Transverse colon (tissue), 4 donors: ENCODE results near the gene CDKN2B-AS1. TPM values are rescaled to one million over a fixed set of nuclear protein-coding genes. Genes with fewer than 3 reads are reported as not detected.

ENCODE experiments used
- DNase-seq: peaks from one replicate; pipeline ENCODE4 v3.0.0-alpha.2; 2019
- H3K27ac ChIP-seq, 4 donors: fragments of 200-600 bp; sonication (generic); 2 replicates each; pipeline ENCODE4 v1.5.1; 2016 to 2018; ENCODE audit warnings: inconsistent platforms in 4 of 4
- H3K27me3 ChIP-seq: fragments of 200-600 bp; sonication (generic); 2 replicates; pipeline ENCODE4 v1.5.1; 2017; ENCODE audit warnings: inconsistent platforms
- H3K36me3 ChIP-seq, 4 donors: fragments of 200-600 bp; sonication (generic); 2 replicates each; pipeline ENCODE4 v1.5.1; 2017 to 2019; ENCODE audit warnings: inconsistent platforms in 4 of 4
- H3K4me1 ChIP-seq, 4 donors: fragments of 200-600 bp; sonication (generic); 2 replicates each; pipeline ENCODE4 v1.5.1; 2017 to 2020; ENCODE audit warnings: inconsistent platforms in 4 of 4
- H3K4me3 ChIP-seq, 4 donors: fragments of 200-600 bp; sonication (generic); 1 replicate in 1 of 4; 2 replicates in 3 of 4; pipeline versions ENCODE4 v1.5.1 to v1.6.1; 2017 to 2019; ENCODE audit warnings: inconsistent platforms in 4 of 4
- H3K9me3 ChIP-seq, 2 donors: fragments of 200-600 bp; sonication (generic); 2 replicates each; pipeline ENCODE4 v1.5.1; 2017 to 2019; ENCODE audit warnings: inconsistent platforms in 2 of 2
- EP300 ChIP-seq: sonication (generic); formaldehyde crosslinking; IDR thresholded peaks from one replicate; pipeline ENCODE4 v1.6.1; 2017; ENCODE audit warnings: antibody characterized with exemption, low read depth
- POLR2A ChIP-seq: fragments of 450-650 bp; IDR thresholded peaks from one replicate; pipeline ENCODE4 v1.6.1; 2016; ENCODE audit warnings: antibody characterized with exemption, mild to moderate bottlenecking, moderate library complexity
- POLR2AphosphoS5 ChIP-seq, 3 donors: sonication (generic); formaldehyde crosslinking; IDR thresholded peaks; one replicate each; pipeline ENCODE4 v1.6.1; 2016; ENCODE audit warnings: antibody characterized with exemption in 3 of 3
- WGBS, 2 donors: methylation state at CpG; one replicate each; pipeline ENCODE4 v1.1.5; 2018; ENCODE audit warnings: low coverage in 1 of 2; 5-methylcytosine and 5-hydroxymethylcytosine counted together
- in situ Hi-C, 4 donors: fragments of 200-750 bp; cut with MboI; loops; one replicate each; pipeline versions ENCODE4 v1.15.0 to v1.15.1; 2017; ENCODE audit warnings: low sequenced_read_pairs in 3 of 4, low pct_ligation_motif_present in 1 of 4, low pct_unique_long_range_greater_than_20kb in 1 of 4
- intact Hi-C: fragments of 100-400 bp; cut with DNase I; formaldehyde crosslinking; loops from one replicate; pipeline ENCODE4 v1.15.1; 2023; ENCODE audit warnings: low total_unique reads
- total RNA-seq, 4 donors: library from RNA; depleted of rRNA; stranded (reverse); fragments of >200 nt; gene quantifications; one replicate each; pipeline ENCODE4 v1.1.0, GENCODE V29; 2016
- TF ChIP-seq, protein P1 (sequence below), 5 experiments: fragments of 200-600 bp in 3 of 5; fragments of 450-650 bp in 2 of 5; sonication (generic) in 3 of 5; IDR thresholded peaks; 1 replicate in 2 of 5; 2 replicates in 3 of 5; pipeline ENCODE4 v1.5.1; 2016 to 2017; ENCODE audit warnings: antibody characterized with exemption in 5 of 5, inconsistent platforms in 3 of 5, mild to moderate bottlenecking in 2 of 5, moderate library complexity in 1 of 5

CDKN2B-AS1 gene
- total RNA-seq, 4 donors from 2014 or later = 1.00 to 152 (median 46.0) TPM

GRCh38 chr9:22131817-22132216, 137.2 kb downstream of the CDKN2B-AS1 start:
- TF ChIP-seq, protein P1, sequence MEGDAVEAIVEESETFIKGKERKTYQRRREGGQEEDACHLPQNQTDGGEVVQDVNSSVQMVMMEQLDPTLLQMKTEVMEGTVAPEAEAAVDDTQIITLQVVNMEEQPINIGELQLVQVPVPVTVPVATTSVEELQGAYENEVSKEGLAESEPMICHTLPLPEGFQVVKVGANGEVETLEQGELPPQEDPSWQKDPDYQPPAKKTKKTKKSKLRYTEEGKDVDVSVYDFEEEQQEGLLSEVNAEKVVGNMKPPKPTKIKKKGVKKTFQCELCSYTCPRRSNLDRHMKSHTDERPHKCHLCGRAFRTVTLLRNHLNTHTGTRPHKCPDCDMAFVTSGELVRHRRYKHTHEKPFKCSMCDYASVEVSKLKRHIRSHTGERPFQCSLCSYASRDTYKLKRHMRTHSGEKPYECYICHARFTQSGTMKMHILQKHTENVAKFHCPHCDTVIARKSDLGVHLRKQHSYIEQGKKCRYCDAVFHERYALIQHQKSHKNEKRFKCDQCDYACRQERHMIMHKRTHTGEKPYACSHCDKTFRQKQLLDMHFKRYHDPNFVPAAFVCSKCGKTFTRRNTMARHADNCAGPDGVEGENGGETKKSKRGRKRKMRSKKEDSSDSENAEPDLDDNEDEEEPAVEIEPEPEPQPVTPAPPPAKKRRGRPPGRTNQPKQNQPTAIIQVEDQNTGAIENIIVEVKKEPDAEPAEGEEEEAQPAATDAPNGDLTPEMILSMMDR (IDR thresholded peaks at IDR 0.05) = no peak
- no peak for TF ChIP-seq POLR2A
- no peak for TF ChIP-seq EP300
- no peak for TF ChIP-seq POLR2AphosphoS5 (IDR thresholded peaks at IDR 0.05)
- Histone ChIP-seq H3K9me3 (no peaks in the 10 kb centered on the region), H3K4me1 (peaks cover 0 to 9% (median 7%) of the 10 kb centered on the region in 4 donors), H3K36me3 (no peaks in the 10 kb centered on the region), H3K27me3 (no peaks in the 10 kb centered on the region), H3K4me3 (no peak overlapping the region), H3K27ac (no peak overlapping the region)
- intact Hi-C loops (no loop called here), in situ Hi-C loops (loop anchor here in 1 of 4 donors (25.0 kb wide), 1 partner anchor 320 kb away; the partner anchor contains the start of gene MTAP)
- no peak for DNase-seq

GRCh38 chr9:22134390-22134789, 139.8 kb downstream of the CDKN2B-AS1 start:
- intact Hi-C loops = no loop called here
- Histone ChIP-seq H3K27me3 (no peaks in the 10 kb centered on the region), H3K4me3 (no peak overlapping the region), H3K9me3 (no peaks in the 10 kb centered on the region), H3K36me3 (no peaks in the 10 kb centered on the region), H3K27ac (no peak overlapping the region), H3K4me1 (peaks cover 0 to 4% (median 2%) of the 10 kb centered on the region in 4 donors)
- WGBS, 2 donors = 80% methylated on average over 2 of the region's 2 CpGs; no CpG with 5 or more reads in 1 of the 2 donors
- DNase-seq = no peak
- in situ Hi-C loops = loop anchor here in 1 of 4 donors (25.0 kb wide), 1 partner anchor 322 kb away; the partner anchor contains the start of gene MTAP
- TF ChIP-seq, protein P1 (IDR thresholded peaks at IDR 0.05) = no peak
- TF ChIP-seq POLR2AphosphoS5 (IDR thresholded peaks at IDR 0.05) (no peak), POLR2A (no peak), EP300 (no peak)

- WGBS, 2 donors = 70 to 88% methylated on average over 2 to 3 of the region's 3 CpGs
Observed at GRCh38 chr9:22136461-22137096, 142.0 kb downstream of the CDKN2B-AS1 start.

DNA sequence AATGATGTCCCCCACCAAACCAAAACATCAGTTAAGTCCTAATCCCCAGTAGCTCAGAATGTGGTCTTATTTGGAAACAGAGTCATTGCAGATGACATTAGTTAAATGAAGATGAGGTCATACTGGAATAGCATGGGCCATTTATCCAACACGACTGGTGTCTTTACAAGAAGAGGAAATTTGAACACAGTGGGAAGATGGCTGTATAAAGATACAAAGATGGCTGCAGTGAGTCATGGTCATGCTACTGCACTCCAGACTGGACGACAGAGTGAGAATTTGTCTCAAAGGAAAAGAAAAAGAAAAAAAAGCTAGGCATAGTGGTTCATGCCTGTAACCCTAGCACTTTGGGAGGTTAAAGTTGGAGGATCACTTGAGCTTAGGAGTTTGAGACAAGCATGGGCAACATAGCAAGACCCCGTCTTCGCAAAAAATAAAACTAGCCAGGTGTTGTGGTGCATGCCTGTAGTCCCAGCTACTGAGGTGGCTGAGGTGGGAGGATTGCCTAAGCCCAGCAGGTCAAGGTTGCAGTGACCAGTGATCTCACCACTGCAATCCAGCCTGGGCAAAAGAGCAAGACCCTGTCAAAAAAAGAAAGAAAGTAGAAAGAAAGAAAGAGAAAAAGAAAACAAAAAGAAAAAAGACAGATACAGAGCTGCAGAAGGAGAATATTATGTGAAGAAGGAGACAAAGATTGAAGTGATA, 144.5 kb downstream of the CDKN2B-AS1 start:
- H3K9me3 ChIP-seq = no peaks in the 10 kb centered on the region
- TF ChIP-seq, protein P1 (IDR thresholded peaks at IDR 0.05) = no peak
- intact Hi-C loops = no loop called here
- H3K36me3 ChIP-seq = no peaks in the 10 kb centered on the region
- in situ Hi-C loops = loop anchor here in 1 of 4 donors (25.0 kb wide), 1 partner anchor 327 kb away; the partner anchor contains the start of gene MTAP
- no peak for DNase-seq
- no peaks in the 10 kb centered on the region for H3K27me3 ChIP-seq
- no peak overlapping the region for H3K27ac ChIP-seq
- no peak overlapping the region for H3K4me3 ChIP-seq
- peaks cover 0 to 4% (median 0%) of the 10 kb centered on the region in 4 donors for H3K4me1 ChIP-seq
- 28 to 87% methylated on average over 2 to 4 of the region's 4 CpGs for WGBS, 2 donors

More at GRCh38 chr9:22136461-22137096, 142.0 kb downstream of the CDKN2B-AS1 start:
- no peaks in the 10 kb centered on the region for H3K4me1 ChIP-seq
- in situ Hi-C loops = loop anchor here in 1 of 4 donors (25.0 kb wide), 1 partner anchor 324 kb away; the partner anchor contains the start of gene MTAP
- TF ChIP-seq EP300 = no peak
- TF ChIP-seq, protein P1 (IDR thresholded peaks at IDR 0.05) = no peak
- TF ChIP-seq POLR2AphosphoS5 (IDR thresholded peaks at IDR 0.05) = no peak
- intact Hi-C loops = no loop called here
- H3K27ac ChIP-seq = no peak overlapping the region
- H3K4me3 ChIP-seq = no peak overlapping the region
- H3K36me3 ChIP-seq = no peaks in the 10 kb centered on the region
- DNase-seq = no peak
- H3K27me3 ChIP-seq = no peaks in the 10 kb centered on the region
- no peaks in the 10 kb centered on the region for H3K9me3 ChIP-seq
